Panc1 (cell line): Measurements from ENCODE around the gene TSHR. TPM values are rescaled to one million over a fixed set of nuclear protein-coding genes. Genes with fewer than 3 reads are reported as not detected.

Experiments
- ATAC-seq: fragments of 200-7000 bp; cut with Tn5 transposase; 2 replicates; pipeline ENCODE4 v1.9.1; 2020; ENCODE audit warnings: mild to moderate bottlenecking, moderate library complexity
- BruUV-seq: library from RNA; stranded (reverse); fragments of 400-500 nt; replicated peaks from 2 replicates; lab custom pipeline; 2021; lab: Mats Ljungman, UMichigan
- CTCF ChIA-PET: fragments of 300-600 bp; sonication (Branson Sonifier 250); formaldehyde crosslinking; loops from one replicate; lab custom pipeline; 2022; ENCODE audit warnings: antibody characterized with exemption; lab: Charles Lee
- POLR2A ChIA-PET: fragments of 300-600 bp; sonication (Branson Sonifier 250); formaldehyde crosslinking; loops from one replicate; lab custom pipeline; 2022; ENCODE audit warnings: antibody characterized with exemption; lab: Charles Lee
- DNase-seq: peaks from one replicate; pipeline ENCODE4 v3.0.0-alpha.2; 2010; ENCODE audit warnings: low read depth, low spot score
- H3K27ac ChIP-seq: 2 replicates; pipeline ENCODE4 v1.5.1; 2011; ENCODE audit warnings: mild to moderate bottlenecking, low read length, inconsistent platforms
- H3K27me3 ChIP-seq: fragments of 200-500 bp; sonication (Bioruptor generic); 2 replicates; pipeline ENCODE4 v1.6.0; 2014; ENCODE audit warnings: low read length, inconsistent platforms; ENCODE audit not compliant: control insufficient read depth, insufficient read depth
- H3K36me3 ChIP-seq: fragments of 200-500 bp; sonication (Bioruptor generic); 2 replicates; pipeline ENCODE4 v1.5.1; 2014; ENCODE audit warnings: inconsistent platforms, mild to moderate bottlenecking, low read length, moderate library complexity; ENCODE audit not compliant: control insufficient read depth, insufficient read depth
- H3K4me1 ChIP-seq: 2 replicates; pipeline ENCODE4 v1.5.1; 2011; ENCODE audit warnings: inconsistent platforms, mild to moderate bottlenecking, low read length, moderate library complexity; ENCODE audit not compliant: control insufficient read depth, insufficient read depth
- H3K4me3 ChIP-seq, 2 experiments: 2 replicates each; pipeline ENCODE4 v1.5.1; 2011 to 2012; ENCODE audit warnings: low read depth in 2 of 2, low read length in 2 of 2, mild to moderate bottlenecking in 2 of 2, inconsistent platforms in 1 of 2, moderate library complexity in 1 of 2
- H3K9me3 ChIP-seq: fragments of 200-500 bp; sonication (Bioruptor generic); 2 replicates; pipeline ENCODE4 v1.5.1; 2014; ENCODE audit warnings: low read depth, mild to moderate bottlenecking, inconsistent platforms, low read length, moderate library complexity; ENCODE audit not compliant: control insufficient read depth, insufficient read depth
- CTCF ChIP-seq: fragments of 450-650 bp; IDR thresholded peaks from 2 replicates; pipeline ENCODE4 v1.5.1; 2017; ENCODE audit warnings: mild to moderate bottlenecking
- POLR2AphosphoS5 ChIP-seq: IDR thresholded peaks from 2 replicates; pipeline ENCODE4 v1.6.1; 2012; ENCODE audit warnings: mild to moderate bottlenecking, low read depth, low read length, moderate library complexity
- REST ChIP-seq, 2 experiments: IDR thresholded peaks; 2 replicates each; pipeline ENCODE4 v1.6.1; 2011 to 2012; ENCODE audit warnings: low read depth in 2 of 2, control low read depth in 1 of 2, low read length in 1 of 2, mild to moderate bottlenecking in 1 of 2, moderate library complexity in 1 of 2; ENCODE audit not compliant: insufficient read depth in 1 of 2
- SIN3A ChIP-seq: IDR thresholded peaks from 2 replicates; pipeline ENCODE4 v1.6.1; 2012; ENCODE audit warnings: low read depth, mild to moderate bottlenecking, low read length, moderate library complexity, borderline replicate concordance; ENCODE audit not compliant: insufficient read depth
- TCF7L2 ChIP-seq: IDR thresholded peaks from 2 replicates; pipeline ENCODE4 v1.6.1; 2011; ENCODE audit warnings: mild to moderate bottlenecking, low read depth, low read length, inconsistent platforms
- in situ Hi-C: cut with HindIII; loops from 2 replicates; pipeline ENCODE4 v1.10.0; 2016; ENCODE audit warnings: low sequenced_read_pairs, low pct_unique_long_range_greater_than_20kb
- intact Hi-C: fragments of 100-400 bp; cut with micrococcal nuclease; formaldehyde crosslinking; loops from one replicate; pipeline ENCODE4 v1.10.0; 2022; ENCODE audit not compliant: unreplicated experiment
- total RNA-seq: library from RNA; stranded (reverse); gene quantifications from one replicate; pipeline ENCODE4 v1.2.1, GENCODE V29; 2021; ENCODE audit not compliant: unreplicated experiment

TSHR gene
- total RNA-seq, 1 experiment from 2014 or later = not detected

DNA sequence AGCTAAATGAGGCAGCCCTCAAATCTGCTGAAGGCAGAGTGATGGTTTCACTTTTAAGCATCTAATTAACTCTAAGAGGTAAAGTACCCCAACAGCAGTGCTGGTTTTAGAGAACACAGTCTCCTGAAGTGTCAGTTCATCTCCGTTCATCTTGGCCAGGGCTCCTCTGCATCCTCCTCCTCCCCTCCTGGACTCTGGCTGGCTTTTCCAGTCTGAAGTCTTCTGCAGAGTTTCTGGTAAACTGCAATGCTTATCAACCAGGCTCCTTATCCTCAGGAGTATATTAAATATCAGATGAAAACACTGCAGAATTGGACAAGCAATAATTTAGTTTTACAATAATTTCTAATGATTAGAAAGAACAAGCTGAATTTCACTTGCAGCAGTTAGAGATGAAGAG lies 150.0 kb downstream of the TSHR start:
- TF ChIP-seq CTCF = no peak
- TF ChIP-seq REST (IDR thresholded peaks at IDR 0.05; ENCODE audit: insufficient read depth in 1 of 2, low read depth in 2 of 2, low read length in 1 of 2) = no peak
- no peak for TF ChIP-seq TCF7L2
- TF ChIP-seq SIN3A = no peak
- TF ChIP-seq POLR2AphosphoS5 = no peak
- Histone ChIP-seq H3K36me3 (no peaks in the 10 kb centered on the region), H3K27ac (no peak overlapping the region), H3K9me3 (no peaks in the 10 kb centered on the region), H3K4me3 (no peak overlapping the region), H3K4me1 (no peaks in the 10 kb centered on the region), H3K27me3 (no peaks in the 10 kb centered on the region)
- ATAC-seq (no peak), DNase-seq (no peak)
- in situ Hi-C loops (no loop called here), intact Hi-C loops (no loop called here)
- BruUV-seq = no TSS peak
- POLR2A ChIA-PET = no interaction called here
- CTCF ChIA-PET = no interaction called here

DNA sequence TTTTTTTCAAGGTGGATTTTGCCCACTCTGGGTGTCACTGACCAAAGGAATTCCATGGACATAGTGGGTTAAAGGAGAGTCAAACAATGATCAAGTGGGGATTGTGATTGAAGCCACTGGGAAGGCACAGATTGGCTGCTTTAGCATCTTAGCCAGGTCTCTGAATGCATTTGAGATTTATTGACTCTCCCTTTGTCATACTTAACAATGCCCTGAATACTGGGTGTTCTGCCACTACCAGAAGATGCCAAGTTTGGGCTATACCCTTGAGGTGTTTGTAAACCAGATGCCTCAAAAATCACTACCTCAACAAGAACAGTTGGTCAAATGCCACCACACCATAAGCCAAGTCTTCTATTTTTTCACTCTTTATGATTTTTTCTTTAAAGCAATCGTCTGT lies 150.5 kb downstream of the TSHR start:
- Histone ChIP-seq H3K27me3 (no peaks in the 10 kb centered on the region), H3K4me1 (no peaks in the 10 kb centered on the region), H3K9me3 (no peaks in the 10 kb centered on the region), H3K36me3 (no peaks in the 10 kb centered on the region), H3K27ac (no peak overlapping the region), H3K4me3 (no peak overlapping the region)
- ATAC-seq (no peak), DNase-seq (no peak)
- no TSS peak for BruUV-seq
- intact Hi-C loops (no loop called here), in situ Hi-C loops (no loop called here)
- ChIA-PET POLR2A (no interaction called here), CTCF (no interaction called here)
- TF ChIP-seq REST (IDR thresholded peaks at IDR 0.05; ENCODE audit: insufficient read depth in 1 of 2, low read depth in 2 of 2, low read length in 1 of 2) (no peak), CTCF (no peak), POLR2AphosphoS5 (no peak), SIN3A (no peak), TCF7L2 (no peak)
